ENCODE measurements around the gene ANKMY1.

GRCh38 chr2:240506406-240507059 lies 51.3 kb downstream of the ANKMY1 start:
- TF ChIP-seq MYC (IDR thresholded peaks at IDR 0.05; ENCODE audit: borderline replicate concordance, low read length) (no peak), CTCF (IDR thresholded peaks at IDR 0.05) (no peak), POLR2A (IDR thresholded peaks at IDR 0.05; ENCODE audit: low read length) (no peak), MAFK (IDR thresholded peaks at IDR 0.05; ENCODE audit: partially characterized antibody) (no peak), USF2 (IDR thresholded peaks at IDR 0.05) (no peak), CEBPB (IDR thresholded peaks at IDR 0.05) (no peak), SMC3 (IDR thresholded peaks at IDR 0.05) (no peak), BHLHE40 (IDR thresholded peaks at IDR 0.05; ENCODE audit: low read depth, low read length) (no peak), E2F6 (IDR thresholded peaks at IDR 0.05; ENCODE audit: borderline replicate concordance, low read depth) (no peak), REST (IDR thresholded peaks at IDR 0.05) (no peak), ZNF302 (CRISPR knock-in tag; IDR thresholded peaks at IDR 0.05) (no peak), EP300 (IDR thresholded peaks at IDR 0.05) (no peak), HMGXB4 (CRISPR knock-in tag; IDR thresholded peaks at IDR 0.05; ENCODE audit: borderline replicate concordance) (no peak), NPAS2 (CRISPR knock-in tag; IDR thresholded peaks at IDR 0.05; ENCODE audit: borderline replicate concordance) (no peak)
